NCI-H1417 treated with DMSO at 0.1 percent for 48 hours (cell line): ENCODE measurements around the gene DPYD.
A peak's percentile ranks its signal among the peaks of the same experiment; 100 is the strongest.

Experiments used
- DNase-seq: peaks from one replicate; lab custom pipeline; 2025; lab: John Stamatoyannopoulos, UW

DPYD gene

DNA sequence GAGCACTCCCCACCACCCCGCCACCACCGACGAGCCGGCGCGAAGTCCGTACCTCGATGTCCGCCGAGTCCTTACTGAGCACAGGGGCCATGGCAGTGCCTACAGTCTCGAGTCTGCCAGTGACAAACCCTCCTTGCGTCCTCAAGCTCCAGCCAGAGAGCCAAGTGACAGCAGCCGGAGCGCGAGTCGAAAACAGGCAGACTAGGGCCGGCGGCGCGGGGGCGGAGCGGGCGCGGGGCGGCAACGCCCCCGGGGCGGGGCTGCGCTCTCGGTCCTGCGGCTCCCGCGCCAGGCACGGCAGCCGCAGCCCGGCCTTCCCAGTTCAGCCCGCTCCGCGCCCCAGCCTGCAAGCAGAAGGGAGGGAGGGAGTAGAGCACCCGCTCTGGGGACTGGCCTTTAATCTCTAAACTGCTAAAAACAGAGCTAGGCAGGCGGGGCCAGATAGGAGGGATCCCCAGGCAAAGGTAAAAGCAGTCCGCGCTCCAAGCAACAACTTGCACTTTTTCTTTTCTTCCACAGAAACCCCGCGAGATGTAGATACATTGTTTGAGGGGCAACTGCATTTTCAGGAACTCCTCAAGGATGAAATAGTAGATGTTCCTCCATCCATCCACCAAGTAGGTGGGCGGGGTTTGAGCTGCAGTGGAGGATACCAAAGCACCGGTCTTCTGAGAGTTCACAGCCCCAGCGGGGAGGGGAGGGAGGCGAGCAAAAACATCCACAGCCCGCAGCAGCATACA is at the start of gene DPYD:
DPYD (minus strand) TSS at position 203 of the 740 bp plus-strand sequence; CDS start at position 91, 112 bp downstream.
- DNase-seq = peak; percentile 40

DNA sequence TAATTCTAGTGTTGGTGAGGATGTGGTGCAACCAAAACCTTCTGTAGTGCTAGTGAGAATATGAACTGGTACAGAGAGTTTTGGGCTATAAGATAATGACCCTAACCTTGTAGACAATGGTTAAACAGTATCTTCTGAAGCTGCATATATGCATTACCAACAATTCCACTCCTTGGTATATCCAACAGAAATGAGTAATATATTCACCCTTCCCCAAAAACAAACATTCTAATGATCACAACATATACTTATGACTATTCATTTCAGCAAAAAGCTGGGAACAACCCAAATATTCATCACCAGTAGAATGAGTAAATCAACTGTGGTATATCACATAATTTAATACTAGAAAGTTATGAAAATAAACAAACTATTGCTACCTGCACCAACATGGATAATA is 39.6 kb upstream of the DPYD start:
- DNase-seq = no peak

DNA sequence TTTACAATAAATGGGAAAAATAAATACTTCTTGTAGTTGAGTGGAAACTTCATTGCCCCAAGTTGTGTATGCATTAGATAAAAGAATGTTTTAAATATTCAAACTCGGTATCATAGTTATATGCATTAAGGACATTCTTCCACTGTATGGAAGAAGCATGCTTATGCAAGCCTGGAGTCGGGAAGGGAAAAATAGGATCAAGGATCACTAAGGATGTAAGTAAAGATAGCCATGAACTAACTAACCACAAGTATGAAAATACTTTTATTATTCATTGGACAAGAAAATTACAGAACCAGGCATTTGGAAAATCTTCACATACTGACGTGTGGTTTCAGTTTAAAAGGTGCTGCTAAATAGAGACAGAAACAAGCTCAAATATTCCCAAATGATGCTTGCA is 26.9 kb upstream of the DPYD start:
- no peak for DNase-seq

DNA sequence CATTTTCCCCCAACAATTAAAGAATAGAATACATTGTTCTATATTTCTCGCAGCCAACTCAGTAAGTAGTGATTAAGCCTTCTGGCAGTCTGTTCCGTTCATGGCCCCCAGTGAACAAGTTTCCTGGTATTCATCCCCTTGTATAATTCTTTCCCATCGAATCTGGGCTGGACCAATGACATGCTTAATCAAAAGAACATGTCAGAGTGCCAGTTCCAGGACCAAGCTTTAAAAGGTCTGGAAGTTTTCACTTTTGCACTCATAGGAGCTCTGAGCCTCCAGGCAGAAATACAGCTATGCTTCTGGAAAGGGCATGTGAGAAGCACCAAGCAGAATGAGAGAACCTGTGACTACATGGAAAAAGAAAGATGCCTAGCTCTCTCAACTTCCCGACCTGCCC is 22.5 kb upstream of the DPYD start:
- DNase-seq = no peak

DNA sequence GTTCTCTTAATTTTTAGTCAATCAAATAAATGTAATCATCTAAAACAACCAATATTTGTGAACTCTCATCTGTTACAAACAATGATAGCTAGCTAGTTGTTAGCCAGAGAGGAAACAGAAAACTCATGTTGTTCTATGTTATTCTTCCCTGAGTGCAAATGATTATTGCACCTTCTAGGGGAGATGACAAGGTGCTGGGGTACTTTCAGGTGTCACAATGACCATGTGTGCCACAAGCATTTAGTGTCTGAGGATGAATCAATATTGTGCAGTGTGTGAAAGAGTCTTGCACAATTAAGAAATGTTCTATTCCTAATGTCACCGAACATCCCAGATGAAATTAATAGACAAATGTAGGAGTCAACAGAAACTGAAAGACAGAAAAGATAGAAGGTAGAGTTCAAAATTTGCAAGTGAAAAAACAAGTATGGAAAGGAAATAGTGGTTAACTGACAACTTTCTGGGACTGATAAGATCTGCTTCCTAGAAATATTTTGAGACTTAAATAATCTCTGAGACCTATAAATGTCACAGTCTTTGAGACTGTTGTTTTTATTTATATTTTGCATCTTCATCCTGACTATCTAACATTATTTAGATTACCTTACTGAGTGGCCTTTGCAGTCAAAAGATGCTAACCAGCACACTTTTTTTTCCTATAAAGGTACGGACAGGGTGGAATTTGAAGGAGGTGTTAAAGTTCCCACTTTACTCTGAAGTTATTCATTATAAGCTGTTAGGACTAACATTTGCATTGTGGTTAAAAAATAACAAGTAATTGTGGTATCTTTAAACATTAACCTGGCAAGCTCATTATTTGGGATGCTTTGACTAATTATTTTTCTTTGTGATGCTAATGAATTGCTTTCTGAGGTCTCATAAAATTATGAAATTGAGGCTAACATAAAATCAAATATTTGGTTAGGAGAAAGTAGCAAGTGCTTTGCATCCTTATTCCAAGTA is 21.6 kb upstream of the DPYD start:
- DNase-seq = no peak

DNA sequence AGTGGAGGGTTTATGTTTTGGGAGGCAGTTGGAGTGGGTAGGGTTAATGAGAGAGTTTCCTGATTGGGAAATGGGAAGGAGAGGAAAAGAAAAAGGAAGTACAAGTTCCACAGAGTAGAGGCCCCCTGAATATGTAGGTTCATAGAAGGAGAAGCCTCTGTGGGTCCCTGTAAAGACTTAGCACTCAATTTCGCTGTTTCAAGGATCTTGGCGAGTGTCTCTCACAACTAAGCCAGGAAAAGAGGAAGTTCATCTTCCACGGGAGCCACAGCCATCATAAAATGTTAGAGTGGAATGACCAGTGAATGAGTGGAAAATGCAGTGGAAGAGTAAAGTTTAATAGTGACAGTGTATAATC is 17.4 kb upstream of the DPYD start:
- no peak for DNase-seq

DNA sequence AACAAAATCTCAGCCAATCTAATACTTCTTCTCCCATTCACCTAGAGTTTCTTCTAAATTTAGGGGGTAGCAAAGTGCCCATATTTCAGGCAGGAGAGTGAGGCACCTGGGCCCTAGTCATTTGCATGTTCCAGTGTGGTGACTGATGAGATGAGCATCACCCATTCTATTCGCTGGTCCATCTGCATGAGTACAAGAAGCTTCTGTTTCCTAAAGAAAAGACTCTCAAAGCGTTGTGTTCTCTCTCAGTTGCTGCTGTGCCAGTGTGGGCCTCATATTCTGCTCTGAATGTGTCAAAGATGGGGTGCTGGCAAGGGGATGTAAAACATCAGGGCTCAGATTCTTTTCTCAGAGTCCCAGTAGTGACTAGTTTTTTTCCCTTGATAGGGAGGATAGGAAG is 16.1 kb upstream of the DPYD start:
- no peak for DNase-seq

DNA sequence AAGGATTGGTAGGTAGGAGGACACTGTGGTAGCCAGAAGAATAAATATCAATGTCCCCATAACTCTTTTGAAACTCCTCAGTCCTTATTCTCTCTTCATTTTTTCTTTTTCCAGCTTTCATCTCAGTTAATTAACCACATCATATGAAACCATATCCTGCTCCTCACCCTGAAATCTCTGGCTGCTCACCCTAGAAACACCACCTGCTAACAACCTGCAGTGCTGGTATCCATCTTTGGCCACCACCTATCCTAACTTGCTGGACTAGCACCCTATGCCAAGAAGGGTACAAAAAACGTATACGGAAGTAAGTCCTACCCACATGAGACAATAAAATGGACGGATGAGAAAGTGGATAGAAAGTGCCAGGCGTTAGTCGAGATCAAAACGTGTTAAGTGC is 13.7 kb upstream of the DPYD start:
- DNase-seq = no peak

DNA sequence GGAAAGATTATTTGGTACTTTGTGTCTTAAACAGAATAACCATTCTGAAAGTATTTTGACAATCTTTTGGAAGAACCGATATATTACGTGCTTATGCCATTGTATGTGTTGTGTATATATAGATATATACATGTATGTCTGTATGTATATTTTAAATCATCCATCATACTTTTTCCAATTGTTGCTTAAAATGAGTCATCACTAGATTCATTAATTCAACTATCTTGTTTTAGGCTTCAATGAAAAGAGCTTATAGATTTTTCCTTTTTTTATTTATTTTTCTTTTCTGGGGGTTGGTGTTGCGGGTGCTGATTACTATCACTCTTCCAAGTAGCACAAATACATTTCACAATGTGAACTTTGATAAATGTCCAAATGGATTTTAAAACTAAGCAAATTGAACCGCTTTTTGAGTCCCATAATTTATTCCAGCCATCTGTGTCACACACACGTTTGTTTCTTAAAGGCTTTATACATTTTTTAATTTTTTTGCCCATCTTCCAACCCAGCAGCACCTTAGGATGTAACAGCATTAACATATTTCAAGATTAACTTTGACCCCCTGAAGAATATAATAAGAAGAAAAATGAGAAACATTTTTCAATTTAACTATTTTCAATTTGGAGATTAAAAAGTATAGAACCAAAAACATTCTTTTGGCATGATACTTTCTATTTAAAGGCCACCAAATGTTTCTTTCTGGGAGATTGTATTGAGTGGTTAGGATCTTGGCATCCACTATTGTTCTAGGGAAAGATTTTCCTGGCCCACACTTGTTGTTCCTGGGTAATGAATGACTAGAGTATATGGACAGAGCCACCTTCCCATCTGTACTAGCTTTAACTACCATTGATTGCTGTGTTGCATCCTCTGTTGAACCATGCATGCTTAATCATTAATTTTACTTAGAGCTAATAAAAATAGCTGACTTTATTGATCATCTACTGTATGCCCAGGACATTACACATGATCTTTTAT is 9.3 kb upstream of the DPYD start:
- DNase-seq = no peak

DNA sequence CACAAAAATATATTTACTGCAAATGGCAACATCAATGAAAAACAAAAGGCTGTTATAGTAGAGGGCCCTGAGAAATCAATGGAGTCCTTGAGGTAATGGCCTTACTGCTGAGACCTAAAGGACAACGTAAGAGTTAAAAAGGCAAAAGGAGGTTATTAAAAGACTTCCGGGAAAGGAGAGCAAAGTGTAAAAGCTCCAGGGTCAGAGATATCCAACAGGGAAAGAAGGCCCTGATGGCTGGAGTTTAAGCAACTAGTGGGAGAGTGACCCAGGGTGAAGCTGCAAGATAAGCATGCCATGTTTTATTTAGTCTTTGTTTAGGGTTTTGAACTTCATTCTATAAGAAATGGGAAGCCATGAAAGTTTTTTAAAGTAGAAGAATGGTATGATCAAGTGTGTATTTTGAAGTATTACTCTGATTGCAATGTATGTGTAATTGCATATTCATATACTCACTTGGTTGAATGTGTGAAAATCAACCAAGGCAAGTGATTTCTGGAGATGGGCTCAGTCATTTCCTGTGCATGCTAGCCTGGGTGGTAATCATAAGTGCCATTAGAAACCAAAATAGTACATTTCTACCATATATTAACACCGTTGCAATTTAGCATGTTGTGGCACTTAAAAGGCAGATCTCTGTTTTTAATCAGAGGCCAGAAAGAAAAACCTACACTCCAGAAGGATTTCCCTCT is 5.3 kb upstream of the DPYD start:
- DNase-seq = no peak

DNA sequence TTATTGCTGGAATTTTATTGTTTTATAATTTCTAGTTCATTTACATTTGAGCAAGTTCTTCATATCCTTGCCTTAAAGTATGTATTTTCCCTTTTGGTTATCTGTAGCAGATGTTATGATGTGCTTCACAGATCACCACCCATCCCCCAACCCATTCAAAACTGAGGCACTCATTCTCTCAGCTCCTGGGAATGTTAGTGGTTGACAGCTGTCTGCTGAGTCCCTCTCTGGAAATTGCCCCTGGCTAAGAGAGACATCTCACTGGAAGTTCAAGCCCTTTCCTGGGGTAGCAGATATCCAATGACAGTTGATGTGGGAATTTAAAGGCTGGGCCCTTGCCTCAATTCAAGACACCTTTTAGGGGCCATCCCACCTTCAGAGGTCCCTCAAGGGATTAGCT is 4.3 kb upstream of the DPYD start:
- no peak for DNase-seq

DNA sequence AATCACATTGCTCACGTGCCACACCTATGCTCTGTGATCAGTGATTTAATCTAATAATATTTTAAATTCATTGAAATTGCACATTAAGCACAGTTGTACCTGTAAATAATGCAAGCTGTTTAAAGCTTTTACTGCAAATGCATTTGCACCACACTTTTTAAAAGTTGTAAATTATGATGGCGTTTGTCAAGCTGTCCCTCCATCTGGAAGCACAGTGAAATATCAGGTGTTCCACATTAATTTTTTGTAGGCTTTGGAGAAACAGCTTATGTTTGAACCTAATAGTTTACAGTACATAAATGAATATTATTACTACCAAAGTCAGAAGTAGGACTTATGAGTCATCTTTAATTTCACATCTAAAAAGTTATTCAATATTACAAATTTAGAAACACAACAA is 3.0 kb upstream of the DPYD start:
- DNase-seq = no peak

DNA sequence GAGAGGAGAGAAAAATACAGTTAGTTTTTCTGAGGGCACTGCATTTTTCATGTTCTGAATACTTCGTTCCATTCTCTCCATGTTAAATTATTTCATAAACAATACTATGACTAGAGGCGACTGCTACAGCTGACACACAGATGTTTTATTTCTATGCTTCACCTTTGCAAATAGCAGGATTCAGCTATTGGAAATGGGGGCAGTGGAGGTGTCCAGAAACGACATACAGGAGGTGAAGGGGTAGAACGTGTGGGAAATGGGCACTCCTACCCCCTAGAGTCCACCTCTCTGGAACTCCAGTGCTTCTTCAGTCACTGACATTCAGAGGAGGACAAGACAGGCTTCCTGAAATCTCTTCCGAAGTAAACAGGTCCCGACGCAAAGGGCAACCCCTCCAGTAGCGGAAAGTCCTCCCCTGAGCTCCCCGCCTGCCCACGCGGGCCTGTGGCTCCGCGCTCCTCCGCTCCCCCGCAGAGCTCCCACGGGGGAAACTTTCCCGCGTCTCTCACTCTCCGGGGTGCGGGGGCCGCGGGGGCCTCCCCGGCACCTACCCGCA is 480 bp downstream of the DPYD start:
- no peak for DNase-seq

DNA sequence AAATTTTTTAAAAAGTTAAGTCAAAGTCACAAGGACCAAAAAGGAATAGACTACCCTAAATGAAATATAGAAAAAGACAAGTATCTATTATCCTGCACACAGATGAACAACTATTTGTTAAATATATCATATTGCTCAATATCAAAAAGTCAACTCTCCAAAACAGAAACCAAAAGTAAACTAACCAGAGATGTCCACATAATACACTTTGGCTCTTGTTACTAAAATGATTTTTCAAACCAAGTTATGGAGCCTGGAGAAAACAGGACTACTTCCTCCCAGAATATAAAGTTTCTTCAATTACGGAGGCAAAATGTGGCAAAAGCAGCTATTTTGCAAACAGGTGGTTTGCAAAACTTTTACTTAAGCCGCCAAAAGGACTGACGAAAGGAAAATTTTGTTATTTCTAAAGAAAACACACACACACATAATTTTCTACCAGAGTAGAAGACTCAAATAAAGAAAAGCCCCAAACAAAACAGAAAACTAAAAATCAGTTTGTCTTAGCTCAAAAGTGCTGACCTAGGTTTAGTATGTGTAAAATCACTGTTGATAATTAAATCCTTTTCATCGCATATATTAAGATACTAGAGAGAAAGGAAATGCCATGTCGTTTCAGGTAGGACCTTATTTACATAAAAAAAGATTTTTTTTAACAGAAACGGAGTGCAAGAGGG is 1.1 kb downstream of the DPYD start:
- DNase-seq = no peak

DNA sequence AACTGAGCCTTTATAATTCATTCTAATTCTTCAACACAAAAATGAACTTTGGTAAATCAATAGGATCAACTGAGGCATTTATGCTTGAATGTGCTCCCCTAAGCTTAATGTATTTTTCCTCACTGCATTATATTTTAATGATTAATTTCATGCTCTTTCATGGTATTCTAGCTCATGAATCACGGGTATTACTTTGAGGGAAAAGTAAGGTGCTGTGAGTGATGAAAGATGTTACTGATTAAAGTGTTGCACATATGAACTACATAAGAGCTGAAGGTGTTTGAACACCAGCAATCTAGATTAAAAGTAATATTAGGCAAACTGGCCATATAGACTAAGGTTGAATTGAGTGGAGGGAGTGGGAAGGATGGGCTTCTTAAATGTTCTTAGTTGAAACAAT is 1.9 kb downstream of the DPYD start:
- DNase-seq = no peak

DNA sequence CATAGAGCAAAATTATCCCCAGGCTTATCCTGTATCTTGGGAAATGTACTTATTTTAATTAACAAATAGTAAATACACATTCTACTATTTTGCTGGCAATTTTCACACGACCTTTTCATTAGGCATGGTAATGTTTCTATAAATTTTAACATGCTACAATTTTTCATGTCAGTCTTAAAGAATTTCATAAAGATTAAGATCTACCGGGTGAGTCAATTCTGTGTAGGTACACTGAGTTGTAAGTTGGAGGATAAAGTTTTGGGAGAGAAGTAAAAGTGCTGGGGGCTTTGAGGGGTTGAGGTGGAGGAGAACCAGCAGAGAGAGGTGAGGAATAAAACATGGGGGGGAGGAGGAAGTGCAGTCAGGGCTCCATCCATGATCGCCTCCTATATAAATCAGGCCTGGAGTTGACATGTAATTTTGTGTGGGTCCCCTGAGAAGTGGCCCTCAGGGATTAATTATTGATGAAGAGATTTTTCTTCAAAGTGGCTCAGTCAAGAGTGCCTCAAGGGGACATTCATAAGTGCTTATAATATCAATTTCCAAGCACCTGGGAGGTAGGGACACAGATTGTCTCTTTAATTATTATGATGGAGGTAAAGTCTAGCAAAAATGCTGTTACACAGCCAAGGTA is 7.2 kb downstream of the DPYD start:
- DNase-seq = no peak

DNA sequence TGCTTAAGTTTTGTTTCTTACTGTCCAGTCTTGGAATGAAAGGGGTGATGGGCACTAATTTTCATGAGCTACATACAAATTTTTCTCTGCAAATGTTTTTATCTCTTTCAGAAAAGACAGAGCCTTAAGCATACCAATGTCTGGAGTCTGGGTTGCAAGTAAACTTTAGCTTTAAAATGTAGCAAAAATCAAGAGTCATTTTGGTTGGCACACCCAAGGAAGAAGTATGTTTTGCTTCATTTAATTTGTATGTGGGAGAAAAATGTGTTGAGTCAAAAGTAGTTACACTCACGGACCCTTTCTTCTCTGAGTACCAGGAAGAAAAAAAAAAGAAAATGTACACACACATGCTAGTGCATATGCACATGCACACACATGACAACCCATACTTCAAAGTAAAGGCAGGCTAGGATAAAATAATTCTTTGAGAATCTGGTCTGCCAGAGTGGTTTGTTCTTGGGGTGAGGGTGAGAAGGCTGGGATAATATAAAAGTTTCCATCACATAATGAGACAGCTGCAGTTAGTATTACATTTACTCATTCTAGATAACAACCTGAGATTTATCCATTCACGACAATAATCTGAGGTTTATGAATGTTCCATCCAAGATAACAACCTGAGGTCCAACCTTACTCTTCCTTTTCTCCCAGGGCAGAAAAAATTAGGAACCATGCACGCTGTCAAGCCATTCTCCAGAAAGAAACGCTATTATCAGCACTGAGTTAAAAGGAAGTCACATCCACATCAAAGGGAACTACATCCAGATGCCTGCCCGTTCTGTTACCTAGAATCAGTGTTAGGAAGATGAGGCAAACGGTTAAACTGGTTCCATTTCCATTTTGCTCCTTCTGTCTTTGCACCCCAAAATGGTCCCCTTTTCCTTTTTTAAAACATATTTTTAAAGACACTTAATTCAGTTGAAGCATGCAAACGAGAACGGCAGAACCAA is 9.3 kb downstream of the DPYD start:
- DNase-seq = no peak

DNA sequence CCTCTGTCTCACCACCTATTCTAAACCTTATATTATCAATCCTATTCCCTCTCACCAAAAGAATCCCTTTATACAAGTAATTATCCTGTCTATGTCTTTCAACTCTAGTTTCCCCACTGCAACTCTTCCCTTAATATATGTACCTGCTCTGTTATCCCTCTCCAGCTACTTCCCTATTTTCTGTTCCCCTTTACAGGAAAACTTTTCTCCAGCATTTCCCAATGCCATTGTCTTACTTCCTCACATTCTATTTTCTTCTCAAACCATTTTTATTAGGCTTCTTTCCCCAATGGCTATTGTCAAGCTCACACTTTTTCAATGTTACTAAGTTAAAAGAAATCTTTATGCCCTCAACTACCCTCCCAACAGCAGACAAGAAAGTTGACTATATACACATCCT is 11.6 kb downstream of the DPYD start:
- DNase-seq = no peak

DNA sequence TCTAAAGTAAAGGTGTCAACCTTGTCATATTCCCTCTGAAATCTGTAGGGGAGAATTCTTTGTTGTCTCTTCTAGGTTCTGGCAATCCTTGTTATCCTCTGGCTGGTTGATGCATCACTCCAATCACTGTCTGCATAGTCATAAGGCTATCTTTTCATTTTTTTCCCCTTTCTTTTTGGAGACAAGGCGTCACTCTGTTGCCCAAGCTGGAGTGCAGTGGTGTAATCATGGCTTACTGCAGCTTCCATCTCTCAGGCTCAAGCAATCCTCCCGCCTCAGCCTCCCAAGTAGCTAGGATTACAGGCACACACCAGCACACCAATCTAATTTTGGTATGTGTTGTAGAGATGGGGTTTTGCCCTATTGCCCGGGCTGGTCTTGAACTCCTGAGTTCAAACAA is 12.9 kb downstream of the DPYD start:
- no peak for DNase-seq
